Uterus (tissue), 2 donors: ENCODE measurements around the gene DNAJA4.

ENCODE experiments used
- POLR2A ChIP-seq, 2 donors: fragments of 450-650 bp; IDR thresholded peaks; one replicate each; pipeline ENCODE4 v1.6.1; 2016; ENCODE audit warnings: antibody characterized with exemption in 2 of 2, mild to moderate bottlenecking in 1 of 2, moderate library complexity in 1 of 2
- TF ChIP-seq, protein P1 (sequence below), 4 experiments: fragments of 200-600 bp in 2 of 4; fragments of 450-650 bp in 2 of 4; sonication (generic) in 2 of 4; IDR thresholded peaks; one replicate each; pipeline ENCODE4 v1.5.1; 2016 to 2019; ENCODE audit warnings: antibody characterized with exemption in 4 of 4, mild to moderate bottlenecking in 2 of 4, moderate library complexity in 1 of 4

DNA sequence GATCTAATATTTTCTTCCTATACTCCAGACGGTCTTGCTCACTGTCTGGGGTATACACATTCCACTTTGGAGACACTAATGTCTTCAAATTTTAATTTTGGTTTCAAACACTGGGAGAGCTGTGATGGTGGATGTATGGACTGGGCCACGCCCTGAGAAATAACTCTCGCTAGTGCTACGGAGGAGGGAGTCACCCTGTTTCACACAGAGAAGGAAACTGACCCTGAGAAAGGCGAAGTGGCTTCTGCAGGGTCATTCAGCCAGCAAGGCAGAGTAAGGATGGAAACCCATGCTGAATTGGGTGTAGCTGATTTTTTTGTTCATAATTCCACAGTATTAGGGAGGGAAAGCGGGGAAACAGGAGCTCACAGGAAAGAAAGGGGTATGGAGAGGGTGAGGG, 43.6 kb downstream of the DNAJA4 start:
- TF ChIP-seq, protein P1, sequence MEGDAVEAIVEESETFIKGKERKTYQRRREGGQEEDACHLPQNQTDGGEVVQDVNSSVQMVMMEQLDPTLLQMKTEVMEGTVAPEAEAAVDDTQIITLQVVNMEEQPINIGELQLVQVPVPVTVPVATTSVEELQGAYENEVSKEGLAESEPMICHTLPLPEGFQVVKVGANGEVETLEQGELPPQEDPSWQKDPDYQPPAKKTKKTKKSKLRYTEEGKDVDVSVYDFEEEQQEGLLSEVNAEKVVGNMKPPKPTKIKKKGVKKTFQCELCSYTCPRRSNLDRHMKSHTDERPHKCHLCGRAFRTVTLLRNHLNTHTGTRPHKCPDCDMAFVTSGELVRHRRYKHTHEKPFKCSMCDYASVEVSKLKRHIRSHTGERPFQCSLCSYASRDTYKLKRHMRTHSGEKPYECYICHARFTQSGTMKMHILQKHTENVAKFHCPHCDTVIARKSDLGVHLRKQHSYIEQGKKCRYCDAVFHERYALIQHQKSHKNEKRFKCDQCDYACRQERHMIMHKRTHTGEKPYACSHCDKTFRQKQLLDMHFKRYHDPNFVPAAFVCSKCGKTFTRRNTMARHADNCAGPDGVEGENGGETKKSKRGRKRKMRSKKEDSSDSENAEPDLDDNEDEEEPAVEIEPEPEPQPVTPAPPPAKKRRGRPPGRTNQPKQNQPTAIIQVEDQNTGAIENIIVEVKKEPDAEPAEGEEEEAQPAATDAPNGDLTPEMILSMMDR (IDR thresholded peaks at IDR 0.05): no peak
- TF ChIP-seq POLR2A (IDR thresholded peaks at IDR 0.05): no peak
